GM18526 (cell line): Measurements from ENCODE around the gene ST6GALNAC2.

Experiments
- POLR2A ChIP-seq: IDR thresholded peaks from 3 replicates; pipeline ENCODE4 v1.6.1; 2011; ENCODE audit not compliant: insufficient read length; ENCODE audit errors: extremely low read depth

Gene ST6GALNAC2

DNA sequence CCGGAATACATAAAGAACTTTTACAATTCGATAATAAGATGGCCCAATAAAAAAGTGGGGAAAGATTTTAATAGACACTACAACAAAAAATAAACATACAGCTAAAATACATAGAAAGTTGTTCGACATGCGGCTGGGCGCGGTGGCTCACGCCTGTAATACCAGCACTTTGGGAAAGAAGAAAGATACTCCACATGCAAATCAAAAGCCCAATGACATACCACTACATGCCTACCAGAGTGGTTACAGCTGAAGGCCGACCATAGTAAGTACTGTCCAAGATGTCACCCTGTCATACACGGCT, 36.5 kb downstream of the ST6GALNAC2 start:
- no peak for TF ChIP-seq POLR2A

- no peak for TF ChIP-seq POLR2A
Measured at GRCh38 chr17:76548378-76549214, 37.1 kb downstream of the ST6GALNAC2 start.

DNA sequence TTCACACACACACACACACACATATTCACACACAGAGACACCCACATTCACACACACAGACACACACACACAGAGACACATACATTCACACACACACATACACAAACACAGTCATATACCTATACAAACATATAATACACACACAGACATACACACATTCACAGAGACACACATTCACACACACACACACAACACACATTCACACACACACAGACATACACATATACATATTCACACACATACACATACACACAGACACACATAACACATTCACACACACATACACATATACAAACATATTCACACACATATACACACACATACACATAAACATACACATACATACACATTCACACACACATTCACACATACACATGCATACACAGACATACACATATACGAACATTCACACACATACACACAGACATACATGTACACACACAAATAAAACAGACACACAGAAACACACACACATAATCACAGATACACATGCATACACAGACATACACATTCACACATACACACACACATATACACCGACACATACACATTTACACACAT, 37.9 kb downstream of the ST6GALNAC2 start:
- TF ChIP-seq POLR2A: no peak

- no peak for TF ChIP-seq POLR2A
Measured at GRCh38 chr17:76547183-76547641, 38.4 kb downstream of the ST6GALNAC2 start.

- TF ChIP-seq POLR2A: no peak
Measured at GRCh38 chr17:76546556-76547182, 39.0 kb downstream of the ST6GALNAC2 start.

- TF ChIP-seq POLR2A: no peak
Measured at GRCh38 chr17:76545918-76546555, 39.6 kb downstream of the ST6GALNAC2 start.

GRCh38 chr17:76544546-76545365, 40.9 kb downstream of the ST6GALNAC2 start:
- TF ChIP-seq POLR2A: no peak

DNA sequence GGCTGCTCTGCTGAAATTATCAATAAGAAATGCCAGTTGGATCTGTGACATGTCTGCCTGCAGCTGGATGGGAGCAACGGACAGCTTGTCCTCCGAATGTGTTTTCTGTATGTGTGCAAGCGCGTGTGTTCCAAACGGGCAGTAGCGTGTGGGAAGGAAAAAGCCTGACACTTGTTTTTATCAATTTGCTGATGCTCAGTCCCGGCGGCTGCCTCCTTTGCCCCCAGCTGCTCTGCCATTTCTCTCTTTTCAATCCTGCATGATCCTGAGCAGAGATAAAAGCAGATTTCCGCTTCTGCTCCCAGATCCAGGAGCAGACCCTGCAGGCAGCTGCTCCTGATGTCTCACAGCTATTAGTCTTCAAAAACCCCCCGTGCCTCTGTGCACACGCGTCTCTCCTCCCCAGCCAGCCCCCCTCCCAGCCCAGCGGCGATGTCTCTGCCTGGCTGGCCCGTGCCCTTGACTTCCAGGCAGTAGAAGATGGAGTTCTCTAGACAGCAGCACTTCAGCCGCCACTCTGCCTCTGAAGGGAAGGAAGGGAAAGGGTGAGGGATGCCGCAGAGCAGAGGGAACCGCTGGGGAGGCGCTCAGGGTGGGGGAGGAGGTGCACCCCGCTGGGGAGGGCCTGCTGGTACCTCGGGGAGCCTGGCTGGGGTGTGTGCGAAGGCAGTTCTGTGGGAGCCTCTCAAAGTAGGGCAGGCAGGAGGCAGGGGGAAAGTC, 41.7 kb downstream of the ST6GALNAC2 start:
- no peak for TF ChIP-seq POLR2A

DNA sequence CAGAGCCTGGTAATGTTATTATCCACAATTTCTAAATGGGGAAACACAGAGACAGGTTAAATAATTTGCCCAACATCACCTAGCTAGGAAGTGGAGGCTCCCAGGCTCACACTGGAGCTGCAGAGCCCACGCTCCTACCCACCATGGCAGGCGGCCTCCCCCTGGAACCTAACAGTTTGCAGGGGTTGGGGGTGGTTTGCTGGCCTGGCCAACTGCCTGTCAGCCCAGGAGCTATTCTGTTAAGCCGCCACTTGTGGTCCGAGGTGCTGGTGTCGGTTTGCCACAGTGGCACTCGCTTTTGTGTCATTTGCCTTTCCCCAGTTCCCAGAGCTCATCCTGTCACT, 42.2 kb downstream of the ST6GALNAC2 start:
- no peak for TF ChIP-seq POLR2A

DNA sequence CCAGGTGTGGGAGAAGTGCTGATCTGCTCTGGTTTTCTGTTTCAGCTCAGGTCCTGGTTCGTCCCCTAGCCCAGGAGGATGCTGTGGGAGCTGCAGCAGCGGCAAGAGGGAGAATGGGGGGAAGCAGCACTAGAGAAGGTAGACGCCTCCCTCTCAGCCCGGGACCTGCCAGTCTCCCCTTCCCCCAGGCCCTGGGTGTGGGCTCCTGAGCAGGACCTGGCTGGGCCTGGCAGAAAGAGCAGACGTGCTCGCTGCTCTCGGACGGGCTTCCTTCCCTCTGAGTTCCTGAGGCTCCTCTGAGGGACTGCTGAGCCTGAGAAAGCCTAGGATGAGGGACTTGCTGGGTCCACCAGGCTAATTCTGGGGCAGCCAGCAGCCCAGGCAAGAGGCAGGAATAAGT, 42.7 kb downstream of the ST6GALNAC2 start:
- TF ChIP-seq POLR2A: no peak

DNA sequence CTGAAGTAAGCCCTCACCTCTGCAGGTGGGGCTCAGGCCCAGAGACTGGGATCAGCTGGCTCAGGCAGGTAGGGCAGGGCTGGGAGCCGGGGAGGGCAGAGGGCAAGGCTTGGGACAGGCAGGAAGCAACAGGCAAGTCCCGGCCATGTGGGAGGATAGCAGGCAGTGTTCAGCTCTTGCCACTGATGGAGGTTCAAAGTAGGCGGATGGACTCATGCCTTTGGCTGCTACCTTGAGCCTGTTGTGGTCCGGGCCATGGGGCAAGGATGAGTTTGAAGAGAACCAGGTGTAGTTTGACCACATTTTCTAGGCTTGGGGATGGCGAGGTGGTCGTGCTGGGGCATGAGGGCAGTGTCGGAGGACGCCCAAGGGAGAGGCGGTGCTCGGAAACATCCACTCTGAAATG, 43.1 kb downstream of the ST6GALNAC2 start:
- no peak for TF ChIP-seq POLR2A

GRCh38 chr17:76541739-76542454, 43.8 kb downstream of the ST6GALNAC2 start:
- no peak for TF ChIP-seq POLR2A

DNA sequence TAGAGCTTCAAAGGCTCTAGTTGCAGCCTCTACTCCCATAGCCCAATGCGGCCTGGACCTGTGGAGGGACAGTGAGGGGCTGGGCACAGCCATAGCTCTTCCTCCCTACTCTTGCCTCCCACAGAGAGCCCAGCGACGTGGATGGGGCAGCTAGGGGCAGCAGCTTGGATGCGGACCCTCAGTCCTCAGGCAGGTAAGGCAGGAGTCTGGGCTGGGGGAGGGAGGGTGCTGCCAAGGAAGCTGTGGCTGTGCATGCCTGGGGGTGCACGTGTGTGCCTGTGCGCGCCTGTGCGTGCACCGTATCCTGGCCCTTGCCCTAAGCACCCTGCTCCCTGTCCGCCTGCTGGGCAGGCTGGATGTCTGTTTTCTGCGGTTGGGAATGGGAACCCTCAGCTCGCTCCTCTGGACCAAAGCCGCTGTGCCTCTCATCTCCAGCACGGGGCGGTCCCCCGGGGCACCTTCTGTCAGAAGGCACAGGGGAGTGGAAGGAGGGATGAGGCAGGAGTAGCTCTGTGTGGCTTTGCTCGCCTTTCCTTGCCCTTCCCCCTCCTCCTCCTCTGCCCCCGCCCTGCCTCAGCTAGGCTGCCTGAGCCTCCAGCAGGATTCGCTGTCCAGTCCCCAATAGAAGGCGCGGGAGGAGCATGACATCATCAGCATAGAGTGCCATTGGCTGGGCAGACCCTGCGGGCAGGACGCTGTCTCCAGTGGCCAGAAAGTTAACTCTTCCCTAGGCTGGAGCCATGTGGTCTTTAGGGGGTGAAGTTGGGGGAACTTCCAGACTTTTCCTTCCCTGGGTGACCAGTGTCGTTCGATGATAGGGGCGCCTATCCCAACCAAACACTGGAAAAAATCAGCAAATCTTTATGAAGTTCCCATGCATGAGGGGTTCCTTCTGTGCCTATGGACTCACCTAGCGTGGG, 45.0 kb downstream of the ST6GALNAC2 start:
- no peak for TF ChIP-seq POLR2A
